Measurements from ENCODE around the gene GIMAP2.
A peak's percentile ranks its signal among the peaks of the same experiment; 100 is the strongest.
"Not testable (repeated sequence)": the region's sequence is repeated elsewhere in the genome, so short reads cannot be mapped to it uniquely, and the experiment has no call there.

The GIMAP2 gene

GRCh38 chr7:150685219-150686029, at the start of gene GIMAP2:
Gene GIMAP2, plus strand, starts transcription at chr7:150685706. Its CDS starts 1,354 bp downstream, at chr7:150687060.
- peak; percentile 1 for DNase-seq (ENCODE audit: low read depth)

DNA sequence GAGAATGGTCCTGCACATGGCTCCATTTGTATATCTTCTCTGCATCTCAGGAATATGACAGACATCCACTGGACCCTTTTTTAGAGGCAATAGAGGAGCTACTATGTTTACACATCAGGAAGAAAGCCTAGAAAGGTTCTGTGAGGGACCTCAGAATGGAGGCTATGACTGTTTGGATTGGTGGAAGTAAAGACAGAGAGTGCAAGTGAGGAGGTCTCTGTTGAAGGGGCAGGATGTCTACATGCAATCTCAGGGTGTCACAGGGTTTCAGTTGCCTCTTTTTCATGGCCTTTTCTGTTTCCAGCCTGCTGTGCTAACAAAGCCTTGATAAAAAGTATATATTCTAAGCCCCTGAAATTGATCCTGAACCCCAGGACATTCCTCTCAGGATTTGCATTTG, 43.7 kb upstream of the GIMAP2 start:
- no peak for DNase-seq (ENCODE audit: low read depth)

DNA sequence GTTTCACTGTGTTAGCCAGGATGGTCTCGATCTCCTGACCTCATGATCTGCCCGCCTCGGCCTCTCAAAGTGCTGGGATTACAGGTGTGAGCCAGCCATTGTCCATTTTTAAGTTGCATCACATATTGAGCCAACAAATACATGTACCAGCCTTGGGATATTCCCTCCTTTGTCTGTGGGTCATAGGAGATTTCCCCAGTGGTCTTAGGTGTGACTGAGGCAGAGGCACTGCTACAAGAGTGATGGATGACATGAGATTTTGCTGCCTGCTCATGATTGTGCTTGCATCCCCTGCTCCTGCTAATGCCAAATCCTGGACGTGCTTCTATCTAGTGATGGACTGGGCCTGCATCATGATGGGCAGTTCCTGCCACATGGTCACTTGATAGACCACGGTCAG, 42.6 kb upstream of the GIMAP2 start:
- DNase-seq (ENCODE audit: low read depth) = no peak

DNA sequence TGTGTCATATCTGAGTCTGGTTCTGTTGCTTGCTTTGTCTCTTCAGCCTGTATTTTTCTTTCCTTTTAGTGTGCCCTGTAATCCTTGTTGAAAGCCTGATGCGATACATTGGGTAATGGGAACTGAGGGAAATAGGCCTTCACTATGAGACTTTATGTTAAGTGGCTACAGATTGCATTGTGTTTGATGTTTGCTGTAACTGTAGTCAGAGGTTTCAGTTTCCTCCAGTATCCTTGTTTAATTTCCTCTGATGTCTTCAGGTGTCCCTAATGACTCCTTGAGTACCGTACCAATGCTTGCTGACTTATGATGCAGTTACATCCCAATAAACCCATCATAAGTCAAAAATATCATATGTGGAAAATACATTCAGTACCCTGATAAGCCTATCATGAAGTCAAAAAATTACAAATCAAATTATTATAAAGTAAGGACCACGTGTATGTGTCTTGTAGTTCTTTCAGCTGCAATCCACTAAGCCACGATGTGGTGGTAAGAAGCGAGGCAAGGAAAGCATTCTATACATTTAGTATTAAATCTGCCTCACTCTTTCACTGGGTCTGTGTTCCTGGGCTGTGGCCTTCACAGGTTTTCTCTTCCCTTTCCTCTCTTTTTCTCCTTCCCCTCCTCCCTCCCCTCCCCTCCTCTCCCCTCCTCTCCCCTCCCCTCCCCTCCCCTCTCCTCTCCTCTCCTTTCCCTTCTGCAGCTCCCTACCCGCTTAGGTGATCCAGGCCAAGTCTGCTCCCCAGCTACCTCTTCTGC, 40.1 kb upstream of the GIMAP2 start:
- DNase-seq (ENCODE audit: low read depth) = no peak

GRCh38 chr7:150648353-150649079, 37.0 kb upstream of the GIMAP2 start:
- no peak for DNase-seq (ENCODE audit: low read depth)

DNA sequence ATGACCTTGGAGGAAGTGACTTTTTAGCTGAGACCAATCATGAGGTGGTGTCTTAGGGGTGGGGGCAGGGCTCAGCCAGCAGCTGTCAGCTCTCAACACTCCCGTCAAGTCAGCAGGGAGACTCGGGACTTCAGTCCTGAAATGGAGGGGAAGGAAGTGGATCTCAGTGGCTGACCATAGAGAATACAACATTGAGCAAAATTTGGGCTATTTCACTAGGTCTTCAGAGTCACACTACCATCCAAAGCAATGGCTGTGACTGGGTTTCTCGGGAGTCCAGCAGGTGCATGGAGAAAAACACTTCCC, 36.5 kb upstream of the GIMAP2 start:
- DNase-seq (ENCODE audit: low read depth) = no peak

DNA sequence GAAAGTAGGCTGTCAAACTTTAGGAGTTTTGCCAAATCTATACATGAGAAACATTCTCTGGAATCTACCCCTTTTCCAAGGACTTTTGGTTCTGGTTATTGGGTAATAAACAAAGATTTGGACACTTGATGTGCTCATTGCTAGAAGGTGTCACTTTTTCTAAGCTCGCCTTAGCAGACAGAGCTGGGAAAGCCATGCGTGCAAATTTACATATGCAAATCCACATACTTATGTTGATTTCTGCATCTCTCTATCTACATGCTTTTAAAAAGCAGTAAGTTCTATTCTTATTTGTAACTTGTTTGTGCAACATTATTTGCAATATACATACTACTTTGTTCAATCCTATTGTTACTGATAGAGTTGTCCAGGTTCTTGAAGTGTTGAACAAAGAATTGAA, 30.8 kb upstream of the GIMAP2 start:
- DNase-seq (ENCODE audit: low read depth) = no peak

GRCh38 chr7:150656047-150656446, 29.5 kb upstream of the GIMAP2 start:
- DNase-seq (ENCODE audit: low read depth) = no peak

- no peak for DNase-seq (ENCODE audit: low read depth)
These were observed 28.0 kb upstream of the GIMAP2 start for GRCh38 chr7:150657526-150657925.

- DNase-seq (ENCODE audit: low read depth) = no peak
These were observed 24.4 kb upstream of the GIMAP2 start for GRCh38 chr7:150660939-150661613.

DNA sequence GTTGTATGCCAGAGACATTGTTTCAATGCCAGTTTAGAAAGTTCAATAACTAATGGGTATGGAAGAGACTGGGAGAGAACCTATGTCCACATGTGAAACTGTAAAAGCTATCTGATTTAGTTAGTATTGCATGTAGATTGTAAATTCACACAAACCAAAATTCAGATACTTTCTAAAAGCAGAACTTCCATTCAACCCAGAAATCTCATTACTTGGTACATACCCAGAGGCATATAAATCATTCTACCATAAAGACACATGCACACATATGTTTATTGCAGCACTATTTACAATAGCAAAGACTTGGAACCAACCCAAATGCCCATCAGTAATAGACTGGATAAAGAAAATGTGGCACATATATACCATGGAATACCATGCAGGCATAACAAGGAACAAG, 22.7 kb upstream of the GIMAP2 start:
- DNase-seq (ENCODE audit: low read depth) = not testable (repeated sequence)

DNA sequence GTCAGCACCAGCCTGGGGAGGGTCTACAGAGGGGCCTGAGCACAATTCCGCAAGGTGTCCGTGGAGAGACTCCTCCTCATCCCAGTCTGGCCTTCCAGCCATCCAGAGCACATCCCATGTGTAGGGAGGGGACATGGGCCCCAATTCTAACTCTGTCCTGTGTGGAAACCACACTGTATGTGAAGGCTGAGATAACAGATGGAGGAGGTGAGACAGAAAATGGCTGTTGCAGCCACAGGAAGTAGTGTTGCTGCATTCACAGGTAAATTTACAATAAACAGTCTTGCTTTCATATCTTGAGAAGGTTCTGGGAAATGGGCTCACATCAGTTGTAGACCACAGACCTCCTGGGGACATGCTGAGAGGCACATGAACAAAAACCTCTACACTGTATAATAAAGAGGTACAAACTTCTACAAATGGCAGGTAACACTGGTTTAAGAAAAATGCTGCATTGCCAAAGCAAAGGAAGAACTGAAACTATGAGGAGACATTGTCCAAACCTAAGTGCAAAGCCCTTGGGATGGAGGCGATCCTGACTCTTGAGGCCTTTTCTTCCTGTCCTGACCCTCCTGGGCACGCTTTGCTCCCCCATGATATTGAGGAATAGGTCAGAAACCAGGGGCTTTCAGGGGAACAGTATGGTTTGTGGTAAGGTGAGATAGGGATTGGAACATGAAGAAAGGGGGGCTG, 21.6 kb upstream of the GIMAP2 start:
- no peak for DNase-seq (ENCODE audit: low read depth)

DNA sequence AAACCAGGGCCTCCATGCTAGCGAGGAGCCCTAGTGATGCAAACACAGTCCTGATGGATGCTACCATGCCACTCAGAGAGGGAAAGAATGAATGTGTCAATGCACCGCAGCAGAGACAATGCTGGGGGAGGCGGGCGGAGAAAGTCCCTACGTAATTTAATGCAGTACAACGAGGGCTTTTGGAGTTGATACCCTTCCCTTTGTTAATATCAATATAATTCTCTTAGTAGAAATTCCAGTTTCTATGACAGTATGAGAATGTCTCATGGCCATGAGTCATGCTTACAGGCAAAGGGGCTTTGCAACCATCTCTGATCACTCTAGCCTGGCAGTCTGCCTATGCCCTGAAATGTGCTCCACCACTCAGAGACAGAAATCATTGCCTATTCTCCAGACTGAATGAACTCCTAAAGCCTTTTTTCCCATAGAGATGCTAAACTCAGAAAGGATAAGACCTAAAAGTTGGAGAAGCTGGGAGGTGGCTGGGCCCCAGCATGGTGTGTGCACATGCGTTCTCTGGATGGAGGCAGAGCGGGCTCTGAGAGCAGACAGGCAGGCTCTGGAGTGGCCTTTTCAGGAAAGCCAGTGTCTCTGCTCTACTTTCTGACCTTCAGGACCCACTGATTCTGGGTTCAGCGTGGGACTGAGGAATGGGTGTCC, 20.3 kb upstream of the GIMAP2 start:
- DNase-seq (ENCODE audit: low read depth) = no peak

DNA sequence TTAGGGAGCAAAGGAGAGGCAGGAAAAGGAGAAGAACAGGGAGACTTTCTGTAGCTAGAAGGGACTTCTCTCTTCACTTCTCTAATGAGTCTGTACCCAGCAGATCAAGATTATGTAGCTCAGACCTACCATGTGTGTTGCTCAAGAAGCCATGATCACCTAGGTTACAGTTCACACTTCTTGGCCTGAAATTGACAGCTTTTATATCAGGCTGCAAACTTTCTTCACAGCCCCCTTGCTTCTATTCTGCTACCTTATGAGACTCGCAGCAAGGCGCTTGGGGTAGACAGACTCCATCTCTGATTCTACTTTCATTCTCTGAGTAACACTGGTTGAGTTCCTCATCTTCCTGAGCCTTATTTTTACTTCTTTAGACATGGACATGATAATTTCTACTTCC, 19.6 kb upstream of the GIMAP2 start:
- DNase-seq (ENCODE audit: low read depth) = no peak

GRCh38 chr7:150666412-150666811, 19.1 kb upstream of the GIMAP2 start:
- no peak for DNase-seq (ENCODE audit: low read depth)

- no peak for DNase-seq (ENCODE audit: low read depth)
These were observed 17.0 kb upstream of the GIMAP2 start for GRCh38 chr7:150668472-150668911.

GRCh38 chr7:150668977-150669376, 16.5 kb upstream of the GIMAP2 start:
- DNase-seq (ENCODE audit: low read depth) = no peak

GRCh38 chr7:150671798-150672585, 13.5 kb upstream of the GIMAP2 start:
- DNase-seq (ENCODE audit: low read depth) = not testable (repeated sequence)

DNA sequence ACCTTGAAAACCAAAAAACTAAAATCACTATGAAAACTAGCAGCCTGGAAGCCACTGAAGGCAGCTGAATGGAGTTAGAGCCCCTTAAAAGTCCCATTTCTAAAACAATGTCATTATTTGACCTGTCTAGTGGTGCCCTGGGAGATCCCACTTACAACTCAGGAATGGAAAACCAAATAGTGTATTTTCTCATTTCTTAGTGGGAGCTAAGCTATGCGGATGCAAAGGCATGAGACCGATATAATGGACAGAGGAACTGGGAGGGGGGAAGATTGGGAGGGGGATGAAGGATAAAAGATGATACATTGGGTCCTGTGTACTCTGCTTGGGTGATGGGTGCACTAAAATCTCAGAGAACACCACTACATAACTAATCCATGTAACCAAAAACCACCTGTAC, 9.8 kb upstream of the GIMAP2 start:
- DNase-seq (ENCODE audit: low read depth) = no peak

- not testable (repeated sequence) for DNase-seq (ENCODE audit: low read depth)
These were observed 9.2 kb upstream of the GIMAP2 start for GRCh38 chr7:150676276-150676675.

Measured in EH (cell line).